Uterus (tissue), 4 donors: Measurements from ENCODE around the gene NEURL1B. TPM values are rescaled to one million over a fixed set of nuclear protein-coding genes. Genes with fewer than 3 reads are reported as not detected.
A peak's percentile ranks its signal among the peaks of the same experiment; 100 is the strongest.

Source experiments
- DNase-seq, 2 donors: peaks; one replicate each; pipeline ENCODE4 v3.0.0-alpha.2; 2019 to 2020
- H3K27ac ChIP-seq, 2 donors: fragments of 200-600 bp; sonication (generic); 1 replicate in 1 of 2; 2 replicates in 1 of 2; pipeline ENCODE4 v1.5.1; 2016 to 2018
- H3K27me3 ChIP-seq, 2 donors: fragments of 200-600 bp; sonication (generic); one replicate each; pipeline ENCODE4 v1.5.1; 2018 to 2019; ENCODE audit warnings: control low read depth in 1 of 2
- H3K36me3 ChIP-seq, 2 donors: fragments of 200-600 bp; sonication (generic); one replicate each; pipeline ENCODE4 v1.5.1; 2019; ENCODE audit warnings: control low read depth in 1 of 2
- H3K4me1 ChIP-seq, 2 donors: fragments of 200-600 bp; sonication (generic); one replicate each; pipeline ENCODE4 v1.5.1; 2018 to 2019; ENCODE audit warnings: control low read depth in 1 of 2
- H3K4me3 ChIP-seq, 2 donors: fragments of 200-600 bp; sonication (generic); 1 replicate in 1 of 2; 2 replicates in 1 of 2; pipeline ENCODE4 v1.5.1; 2018 to 2019; ENCODE audit warnings: mild to moderate bottlenecking in 1 of 2
- H3K9me3 ChIP-seq, 2 donors: fragments of 200-600 bp; sonication (generic); one replicate each; pipeline ENCODE4 v1.5.1; 2019; ENCODE audit warnings: control low read depth in 1 of 2
- CTCF ChIP-seq, 4 experiments: fragments of 200-600 bp in 2 of 4; fragments of 450-650 bp in 2 of 4; sonication (generic) in 2 of 4; IDR thresholded peaks; one replicate each; pipeline ENCODE4 v1.5.1; 2016 to 2019; ENCODE audit warnings: antibody characterized with exemption in 4 of 4, mild to moderate bottlenecking in 2 of 4, moderate library complexity in 1 of 4
- POLR2A ChIP-seq, 2 donors: fragments of 450-650 bp; IDR thresholded peaks; one replicate each; pipeline ENCODE4 v1.6.1; 2016; ENCODE audit warnings: antibody characterized with exemption in 2 of 2, mild to moderate bottlenecking in 1 of 2, moderate library complexity in 1 of 2
- intact Hi-C: fragments of 100-400 bp; cut with DNase I; formaldehyde crosslinking; loops from one replicate; pipeline ENCODE4 v1.15.1; 2023; ENCODE audit warnings: low total_unique reads
- total RNA-seq, 4 donors: library from RNA; depleted of rRNA in 3 of 4; stranded (reverse); fragments of >200 nt in 3 of 4; gene quantifications; one replicate each; pipeline versions ENCODE4 v1.1.0 to v1.2.4, GENCODE V29; 2014 to 2023
- donor health status: DM: yes; HTN: yes; CAD: no.

Gene NEURL1B
- total RNA-seq, 4 donors from 2014 or later: 51.1 to 136 (median 74.1) TPM

- no peak for TF ChIP-seq CTCF (IDR thresholded peaks at IDR 0.05)
- no peak for TF ChIP-seq POLR2A (IDR thresholded peaks at IDR 0.05)
- Histone ChIP-seq H3K4me3 (no peak overlapping the region), H3K9me3 (no peaks in the 10 kb centered on the region), H3K27ac (no peak overlapping the region), H3K27me3 (no peaks in the 10 kb centered on the region), H3K36me3 (no peaks in the 10 kb centered on the region), H3K4me1 (peaks cover 0 to 4% of the 10 kb centered on the region in 2 donors)
- intact Hi-C loops: no loop called here
- peak in 1 of 2 donors; percentile 20 for DNase-seq
Measured at GRCh38 chr5:172637110-172637580, 3.9 kb upstream of the NEURL1B start.

- Histone ChIP-seq H3K27me3 (no peaks in the 10 kb centered on the region), H3K27ac (no peak overlapping the region), H3K36me3 (no peaks in the 10 kb centered on the region), H3K4me1 (peaks cover 0 to 4% of the 10 kb centered on the region in 2 donors), H3K9me3 (no peaks in the 10 kb centered on the region), H3K4me3 (no peak overlapping the region)
- peak in 1 of 2 donors; percentile 1 for DNase-seq
- no peak for TF ChIP-seq CTCF (IDR thresholded peaks at IDR 0.05)
- intact Hi-C loops: no loop called here
Measured at GRCh38 chr5:172637740-172638139, 3.3 kb upstream of the NEURL1B start.

- Histone ChIP-seq H3K27me3 (no peaks in the 10 kb centered on the region), H3K9me3 (no peaks in the 10 kb centered on the region), H3K27ac (no peak overlapping the region), H3K36me3 (no peaks in the 10 kb centered on the region), H3K4me1 (peaks cover under 1 to 4% of the 10 kb centered on the region in 2 donors), H3K4me3 (no peak overlapping the region)
- intact Hi-C loops: no loop called here
- TF ChIP-seq POLR2A (IDR thresholded peaks at IDR 0.05) (no peak), CTCF (IDR thresholded peaks at IDR 0.05) (no peak)
- peak in 1 of 2 donors; percentile 3 for DNase-seq
Measured at GRCh38 chr5:172638209-172638768, 2.8 kb upstream of the NEURL1B start.

GRCh38 chr5:172640139-172640538 lies 924 bp upstream of the NEURL1B start:
- TF ChIP-seq CTCF (IDR thresholded peaks at IDR 0.05) (no peak), POLR2A (IDR thresholded peaks at IDR 0.05) (no peak)
- Histone ChIP-seq H3K4me1 (peaks cover 4 to 10% of the 10 kb centered on the region in 2 donors), H3K27me3 (no peaks in the 10 kb centered on the region), H3K4me3 (peak overlapping the region in 1 of 2 donors; percentile 92), H3K27ac (peak overlapping the region; percentile 85 to 98), H3K9me3 (no peaks in the 10 kb centered on the region), H3K36me3 (no peaks in the 10 kb centered on the region)
- intact Hi-C loops: loop anchor here (10.0 kb wide), 1 partner anchor 75 kb away; no protein-coding TSS in a partner anchor
- DNase-seq: no peak

- no peaks in the 10 kb centered on the region for H3K27me3 ChIP-seq
- no peaks in the 10 kb centered on the region for H3K36me3 ChIP-seq
- peaks cover 4 to 17% of the 10 kb centered on the region in 2 donors for H3K4me1 ChIP-seq
- peak overlapping the region; percentile 85 to 98 for H3K27ac ChIP-seq
- intact Hi-C loops: loop anchor here (10.0 kb wide), 1 partner anchor 77 kb away; no protein-coding TSS in a partner anchor
- no peak for TF ChIP-seq POLR2A (IDR thresholded peaks at IDR 0.05)
- peak in 2 of 4 experiments; percentile 28 for TF ChIP-seq CTCF (IDR thresholded peaks at IDR 0.05)
- peak in 1 of 2 donors; percentile 62 for DNase-seq
- H3K9me3 ChIP-seq: no peaks in the 10 kb centered on the region
- peak overlapping the region; percentile 79 to 92 for H3K4me3 ChIP-seq
Measured at GRCh38 chr5:172641359-172642050, 442 bp downstream of the NEURL1B start.
